GM10248 (cell line): Measurements from ENCODE around the gene HCK.

Experiments used
- CTCF ChIA-PET: fragments of 300-600 bp; sonication (Branson Sonifier 250); formaldehyde crosslinking; extraction: SDS; loops from one replicate; lab custom pipeline; 2021; ENCODE audit warnings: antibody characterized with exemption; lab: Yijun Ruan, JAX
- POLR2A ChIA-PET: fragments of 350-650 bp; sonication (Branson Sonifier 250); formaldehyde crosslinking; extraction: SDS; loops from one replicate; lab custom pipeline; 2020; ENCODE audit warnings: antibody characterized with exemption; lab: Yijun Ruan, JAX
- DNase-seq: peaks from one replicate; pipeline ENCODE4 v3.0.0; 2012; ENCODE audit errors: extremely low spot score
- TF ChIP-seq, protein P1 (sequence below): IDR thresholded peaks from 2 replicates; pipeline ENCODE4 v1.5.1; 2012; ENCODE audit warnings: mild to moderate bottlenecking, low read depth; ENCODE audit errors: extremely low read depth, missing control alignments, control extremely low read depth

Gene HCK

DNA sequence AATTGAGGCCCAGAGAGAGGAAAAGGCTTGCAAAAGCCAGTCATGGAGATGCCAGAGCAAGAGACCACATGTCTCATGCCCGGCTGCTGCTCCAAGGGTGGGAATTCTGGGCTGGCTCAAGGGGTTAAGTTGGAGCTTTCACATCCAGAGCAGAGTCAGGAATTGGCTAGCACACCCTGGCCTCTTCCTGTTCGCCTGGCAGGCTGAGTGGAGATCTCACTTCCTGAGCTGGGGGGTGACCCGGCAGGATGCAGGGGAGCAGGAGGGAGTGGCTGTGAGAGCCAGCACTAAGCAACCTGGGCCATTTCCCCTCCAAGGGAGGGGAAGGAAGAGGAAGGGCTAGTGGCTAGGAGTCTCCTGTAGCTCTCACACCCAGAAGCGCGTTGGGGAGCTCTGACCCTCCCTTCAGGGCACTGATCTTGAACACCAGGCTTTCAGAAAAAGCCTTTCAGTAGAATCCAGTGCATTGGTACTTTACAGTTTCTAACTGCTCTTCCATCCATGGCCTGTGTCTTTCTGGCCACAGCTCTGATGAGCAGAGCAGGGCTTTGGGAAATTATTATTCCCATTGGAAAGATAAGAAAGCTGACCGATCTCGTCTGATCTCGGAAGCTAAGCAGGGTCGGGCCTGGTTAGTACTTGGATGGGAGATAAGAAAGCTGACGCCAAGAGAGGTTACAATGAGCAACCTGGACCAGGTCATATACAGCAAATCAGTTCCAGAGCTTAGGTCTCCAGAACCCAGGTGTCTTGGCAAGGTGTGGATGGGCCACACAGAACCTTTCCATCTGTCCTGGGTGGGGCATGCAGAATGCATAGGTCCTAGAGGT, 44.0 kb upstream of the HCK start:
- no peak for DNase-seq
- POLR2A ChIA-PET: no interaction called here
- CTCF ChIA-PET: interaction anchor here (0.8 to 1.8 kb wide), 8 partner anchors 9 to 770 kb away, joined by 3 to 14 read pairs (median 3); no protein-coding TSS in a partner anchor
- TF ChIP-seq, protein P1, sequence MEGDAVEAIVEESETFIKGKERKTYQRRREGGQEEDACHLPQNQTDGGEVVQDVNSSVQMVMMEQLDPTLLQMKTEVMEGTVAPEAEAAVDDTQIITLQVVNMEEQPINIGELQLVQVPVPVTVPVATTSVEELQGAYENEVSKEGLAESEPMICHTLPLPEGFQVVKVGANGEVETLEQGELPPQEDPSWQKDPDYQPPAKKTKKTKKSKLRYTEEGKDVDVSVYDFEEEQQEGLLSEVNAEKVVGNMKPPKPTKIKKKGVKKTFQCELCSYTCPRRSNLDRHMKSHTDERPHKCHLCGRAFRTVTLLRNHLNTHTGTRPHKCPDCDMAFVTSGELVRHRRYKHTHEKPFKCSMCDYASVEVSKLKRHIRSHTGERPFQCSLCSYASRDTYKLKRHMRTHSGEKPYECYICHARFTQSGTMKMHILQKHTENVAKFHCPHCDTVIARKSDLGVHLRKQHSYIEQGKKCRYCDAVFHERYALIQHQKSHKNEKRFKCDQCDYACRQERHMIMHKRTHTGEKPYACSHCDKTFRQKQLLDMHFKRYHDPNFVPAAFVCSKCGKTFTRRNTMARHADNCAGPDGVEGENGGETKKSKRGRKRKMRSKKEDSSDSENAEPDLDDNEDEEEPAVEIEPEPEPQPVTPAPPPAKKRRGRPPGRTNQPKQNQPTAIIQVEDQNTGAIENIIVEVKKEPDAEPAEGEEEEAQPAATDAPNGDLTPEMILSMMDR: no peak

DNA sequence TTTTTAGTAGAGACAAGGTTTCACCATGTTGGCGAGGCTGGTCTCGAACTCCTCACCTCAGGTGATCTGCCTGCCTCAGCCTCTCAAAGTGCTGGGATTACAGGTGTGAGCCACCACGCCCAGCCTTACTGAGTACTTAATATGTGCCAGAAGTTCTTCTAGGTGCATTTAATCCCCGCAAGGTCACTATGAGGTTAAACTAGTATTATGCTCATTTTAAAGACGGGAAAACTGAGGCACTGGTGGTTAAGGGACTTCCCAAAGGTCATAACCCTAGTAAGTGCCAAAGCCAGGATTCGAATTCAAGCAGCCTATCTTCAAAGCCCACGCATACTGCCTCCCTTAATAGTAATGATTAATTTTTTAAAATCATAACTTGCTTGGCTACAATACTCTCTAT, 42.5 kb upstream of the HCK start:
- no peak for DNase-seq
- TF ChIP-seq, protein P1: no peak
- CTCF ChIA-PET: no interaction called here
- POLR2A ChIA-PET: interaction anchor here (0.7 kb wide), 1 partner anchor 12 kb away, joined by 3 read pairs; no protein-coding TSS in a partner anchor

DNA sequence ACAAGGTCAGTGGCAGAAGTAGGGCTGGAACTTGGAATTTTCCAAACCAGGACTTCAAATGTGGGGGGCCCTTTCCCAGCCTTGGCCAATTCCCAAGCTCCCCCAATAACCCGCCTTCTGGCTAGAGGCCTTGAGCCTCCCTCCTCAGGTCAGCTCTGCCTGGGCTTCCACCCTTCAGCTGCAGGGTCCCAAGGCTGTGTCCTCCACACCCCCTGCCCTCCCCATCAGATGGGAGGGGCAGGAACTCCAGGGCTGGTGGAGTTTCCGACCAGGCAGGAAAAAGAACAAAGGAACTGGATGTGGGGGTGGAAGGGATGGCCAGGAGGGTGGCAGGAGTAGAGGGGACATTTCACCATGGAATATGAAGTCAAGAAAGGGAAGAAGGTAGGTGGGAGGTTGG, 41.9 kb upstream of the HCK start, which contains the start of gene CCM2L:
TSS of gene CCM2L (plus strand) at position 338 of the 400 bp plus-strand sequence. CDS start at position 355, 17 bp downstream.
- DNase-seq: no peak
- ChIA-PET POLR2A (no interaction called here), CTCF (no interaction called here)
- TF ChIP-seq, protein P1: no peak

DNA sequence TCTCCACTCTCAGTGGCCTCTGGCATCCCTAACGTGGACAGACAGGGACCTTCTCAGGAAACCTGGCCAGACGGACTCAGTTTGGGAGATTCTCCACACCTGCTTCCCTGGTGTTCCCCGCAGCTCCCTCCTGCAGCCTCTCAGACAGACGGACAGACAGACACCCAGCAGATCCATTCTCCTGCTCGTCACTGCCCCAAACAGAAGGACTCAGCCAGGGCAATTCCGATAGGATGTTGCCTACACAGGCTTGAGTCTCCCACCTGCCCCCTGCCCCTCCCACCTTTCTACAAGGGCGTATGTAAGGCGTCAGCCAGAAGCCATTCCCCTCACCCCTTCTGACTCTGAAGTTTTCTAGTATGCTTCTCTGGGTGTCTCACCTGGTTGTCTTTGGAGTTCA, 41.4 kb upstream of the HCK start:
- TF ChIP-seq, protein P1: no peak
- POLR2A ChIA-PET: no interaction called here

DNA sequence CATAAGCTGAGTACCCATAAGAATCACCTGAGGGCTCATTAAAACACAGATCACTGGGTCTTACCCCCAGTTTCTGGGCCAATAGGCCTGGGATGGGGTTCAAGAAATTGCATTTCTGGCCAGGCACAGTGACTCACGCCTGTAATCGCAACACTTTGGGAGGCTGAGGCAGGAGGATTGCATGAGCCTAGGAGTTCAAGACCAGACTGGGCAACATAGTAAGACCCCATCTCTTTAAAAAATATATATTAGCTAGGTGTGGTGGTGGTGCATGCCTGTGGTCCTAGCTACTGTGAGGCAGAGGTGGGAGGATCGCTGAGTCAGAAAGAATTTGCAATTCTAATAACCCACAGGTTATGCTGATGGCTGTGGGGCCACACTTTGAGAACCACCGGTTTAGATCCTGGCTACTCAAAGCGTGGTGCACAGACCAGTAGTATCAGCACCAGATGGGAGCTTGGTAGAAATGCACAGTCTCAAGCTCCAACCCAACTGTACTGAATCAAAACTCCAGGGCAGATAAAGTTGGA, 39.8 kb upstream of the HCK start:
- POLR2A ChIA-PET: no interaction called here
- no peak for DNase-seq
- TF ChIP-seq, protein P1: no peak
- CTCF ChIA-PET: interaction anchor here (0.9 to 3.2 kb wide), 12 partner anchors 10 to 189 kb away, joined by 3 to 14 read pairs (median 4); partner anchors contain the start of gene PDRG1

More for the DNA sequence above, 41.4 kb upstream of the HCK start:
- no peak for DNase-seq
- CTCF ChIA-PET: no interaction called here

DNA sequence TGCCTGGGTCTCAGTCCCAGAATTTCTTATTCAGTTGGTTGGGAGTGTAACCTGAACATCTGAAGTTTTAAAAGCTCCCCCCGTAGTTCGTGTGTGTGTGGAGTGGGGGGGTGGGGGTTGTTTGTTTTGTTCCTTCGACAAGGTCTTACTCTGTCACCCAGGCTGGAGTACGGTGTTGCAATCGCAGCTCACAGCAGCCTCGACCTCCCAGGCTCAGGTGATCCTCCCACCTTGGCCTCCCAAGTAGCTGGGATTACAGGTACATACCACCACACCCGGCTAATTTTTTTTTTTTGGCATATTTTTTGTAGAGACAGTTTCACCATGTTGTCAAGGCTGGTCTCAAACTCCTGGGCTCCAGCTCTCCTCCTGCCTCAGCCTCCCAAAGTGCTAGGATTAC, 38.7 kb upstream of the HCK start:
- no peak for DNase-seq
- TF ChIP-seq, protein P1: no peak
- POLR2A ChIA-PET: no interaction called here
- CTCF ChIA-PET: interaction anchor here (0.6 to 3.2 kb wide), 12 partner anchors 8 to 190 kb away, joined by 3 to 14 read pairs (median 4); partner anchors contain the start of gene PDRG1
